ENCODE results near the gene MTCL3.

Gene MTCL3

DNA sequence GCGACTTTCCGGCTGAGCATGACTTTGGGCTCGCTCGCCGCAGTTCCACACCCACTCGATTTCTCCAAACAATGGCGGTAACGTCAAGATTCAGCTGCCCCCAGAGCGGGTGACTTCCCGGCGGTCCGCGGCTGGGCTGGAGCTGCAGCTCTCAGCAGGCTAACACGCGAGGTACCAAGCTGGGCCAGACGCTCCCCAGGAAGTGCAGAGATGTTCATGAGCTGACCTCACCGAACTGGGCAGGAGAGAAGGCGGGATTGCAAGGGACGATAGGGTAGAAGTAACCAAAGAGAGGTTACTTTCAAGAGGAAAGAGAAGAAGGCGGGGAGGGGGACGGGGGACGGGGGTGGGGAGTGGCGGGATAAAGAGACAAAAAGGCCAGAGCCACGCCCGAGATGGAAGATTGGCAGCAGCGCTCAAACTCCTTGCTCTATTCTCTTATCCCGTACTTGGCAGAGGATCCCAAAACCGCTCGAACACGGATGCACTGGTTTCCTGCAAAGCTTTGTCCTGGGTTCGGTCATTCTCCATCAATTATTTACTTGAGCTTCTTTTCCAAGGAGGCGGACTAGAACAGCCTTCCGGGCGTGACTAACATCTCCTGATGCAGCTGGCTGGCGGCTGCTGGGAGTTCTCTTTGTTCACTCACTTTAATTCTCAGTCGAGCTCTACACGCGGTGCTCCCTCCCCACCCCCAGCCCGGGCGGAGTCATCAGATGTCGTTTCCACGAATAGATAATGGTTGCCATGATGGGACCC, at the start of gene MTCL3:
MTCL3 (minus strand) TSS at position 626 of the 759 bp plus-strand sequence.
- H3K36me3 ChIP-seq = no peaks in the 10 kb centered on the region
- peaks cover 0 to 26% (median 3%) of the 10 kb centered on the region in 4 donors for H3K4me1 ChIP-seq
- TF ChIP-seq, protein P1, sequence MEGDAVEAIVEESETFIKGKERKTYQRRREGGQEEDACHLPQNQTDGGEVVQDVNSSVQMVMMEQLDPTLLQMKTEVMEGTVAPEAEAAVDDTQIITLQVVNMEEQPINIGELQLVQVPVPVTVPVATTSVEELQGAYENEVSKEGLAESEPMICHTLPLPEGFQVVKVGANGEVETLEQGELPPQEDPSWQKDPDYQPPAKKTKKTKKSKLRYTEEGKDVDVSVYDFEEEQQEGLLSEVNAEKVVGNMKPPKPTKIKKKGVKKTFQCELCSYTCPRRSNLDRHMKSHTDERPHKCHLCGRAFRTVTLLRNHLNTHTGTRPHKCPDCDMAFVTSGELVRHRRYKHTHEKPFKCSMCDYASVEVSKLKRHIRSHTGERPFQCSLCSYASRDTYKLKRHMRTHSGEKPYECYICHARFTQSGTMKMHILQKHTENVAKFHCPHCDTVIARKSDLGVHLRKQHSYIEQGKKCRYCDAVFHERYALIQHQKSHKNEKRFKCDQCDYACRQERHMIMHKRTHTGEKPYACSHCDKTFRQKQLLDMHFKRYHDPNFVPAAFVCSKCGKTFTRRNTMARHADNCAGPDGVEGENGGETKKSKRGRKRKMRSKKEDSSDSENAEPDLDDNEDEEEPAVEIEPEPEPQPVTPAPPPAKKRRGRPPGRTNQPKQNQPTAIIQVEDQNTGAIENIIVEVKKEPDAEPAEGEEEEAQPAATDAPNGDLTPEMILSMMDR (IDR thresholded peaks at IDR 0.05) = no peak
- TF ChIP-seq POLR2A (IDR thresholded peaks at IDR 0.05) = no peak
- no peak for DNase-seq
- peaks cover 0 to 8% of the 10 kb centered on the region in 2 donors for H3K27me3 ChIP-seq
- peak within 1 kb of the TSS in 1 of 4 donors; percentile 4 for H3K4me3 ChIP-seq
- H3K9me3 ChIP-seq = no peaks in the 10 kb centered on the region
- H3K27ac ChIP-seq = no peak within 1 kb of the TSS

DNA sequence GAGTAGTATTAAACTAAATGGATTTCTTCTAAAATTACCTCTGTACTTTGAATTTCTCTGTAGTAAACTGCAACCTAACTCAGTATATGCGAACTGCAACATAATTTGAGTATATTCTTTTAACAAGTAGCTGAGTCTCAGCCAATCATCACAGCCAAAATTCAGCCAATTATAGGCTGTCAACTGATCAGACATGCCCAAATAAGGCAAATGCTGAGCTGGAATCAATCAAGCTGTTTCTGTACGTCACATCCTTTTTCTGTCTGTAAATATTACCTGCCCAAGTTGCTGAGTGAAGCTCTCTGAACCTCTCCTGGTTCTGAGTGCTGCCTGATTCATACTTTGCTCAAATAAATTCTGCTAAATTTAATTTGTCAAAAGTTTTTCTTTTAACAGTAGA, 48.3 kb upstream of the MTCL3 start:
- H3K27ac ChIP-seq = no peak overlapping the region
- H3K4me3 ChIP-seq = no peak overlapping the region
- no peaks in the 10 kb centered on the region for H3K4me1 ChIP-seq
- no peaks in the 10 kb centered on the region for H3K36me3 ChIP-seq
- DNase-seq = no peak
- H3K9me3 ChIP-seq = no peaks in the 10 kb centered on the region
- H3K27me3 ChIP-seq = no peaks in the 10 kb centered on the region
- TF ChIP-seq POLR2A (IDR thresholded peaks at IDR 0.05) = no peak
- TF ChIP-seq, protein P1 (IDR thresholded peaks at IDR 0.05) = no peak

DNA sequence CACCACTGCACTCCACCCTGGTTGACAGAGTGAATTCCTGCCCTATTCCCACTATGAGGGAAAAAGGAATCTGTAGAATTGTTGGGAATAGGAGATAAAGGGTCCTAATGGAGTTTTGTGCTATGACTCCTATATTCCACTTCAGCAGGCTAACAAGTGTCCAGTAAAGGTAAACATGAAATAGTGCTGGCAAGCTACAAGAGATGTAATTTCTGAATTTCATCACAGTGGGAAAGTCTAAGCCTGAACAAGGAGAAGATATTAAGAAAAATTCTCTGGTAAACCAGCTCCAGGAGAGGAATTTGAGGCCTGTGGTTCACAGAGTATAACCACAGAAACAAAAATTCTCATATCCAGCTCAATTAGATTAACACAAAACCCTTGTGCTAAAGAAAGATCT, 47.5 kb upstream of the MTCL3 start:
- TF ChIP-seq, protein P1 (IDR thresholded peaks at IDR 0.05) = no peak
- TF ChIP-seq POLR2A (IDR thresholded peaks at IDR 0.05) = no peak
- no peak for DNase-seq
- Histone ChIP-seq H3K27ac (no peak overlapping the region), H3K36me3 (no peaks in the 10 kb centered on the region), H3K27me3 (no peaks in the 10 kb centered on the region), H3K9me3 (no peaks in the 10 kb centered on the region), H3K4me1 (no peaks in the 10 kb centered on the region), H3K4me3 (no peak overlapping the region)

DNA sequence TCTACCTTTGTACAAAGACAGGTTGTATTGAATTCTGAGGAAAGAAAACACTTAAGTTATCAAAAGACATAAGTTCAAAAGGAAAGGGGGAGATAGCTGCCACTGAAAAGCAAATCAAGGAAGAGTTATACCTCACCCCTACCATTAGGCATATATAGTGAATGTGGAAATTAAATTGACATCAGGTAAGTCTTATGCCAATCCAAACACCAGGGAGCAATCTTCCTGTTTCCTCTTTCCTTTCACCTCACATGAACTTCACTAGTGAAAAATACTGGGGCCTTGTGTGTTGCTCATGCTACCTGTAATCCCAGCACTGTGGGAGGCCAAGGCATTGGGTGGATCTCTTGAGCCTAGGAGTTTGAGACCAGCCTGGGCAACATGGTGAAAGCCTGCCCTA, 47.0 kb upstream of the MTCL3 start:
- no peak for DNase-seq
- Histone ChIP-seq H3K27ac (no peak overlapping the region), H3K27me3 (no peaks in the 10 kb centered on the region), H3K9me3 (no peaks in the 10 kb centered on the region), H3K36me3 (no peaks in the 10 kb centered on the region), H3K4me3 (no peak overlapping the region), H3K4me1 (no peaks in the 10 kb centered on the region)
- TF ChIP-seq POLR2A (IDR thresholded peaks at IDR 0.05) = no peak
- TF ChIP-seq, protein P1 (IDR thresholded peaks at IDR 0.05) = no peak

DNA sequence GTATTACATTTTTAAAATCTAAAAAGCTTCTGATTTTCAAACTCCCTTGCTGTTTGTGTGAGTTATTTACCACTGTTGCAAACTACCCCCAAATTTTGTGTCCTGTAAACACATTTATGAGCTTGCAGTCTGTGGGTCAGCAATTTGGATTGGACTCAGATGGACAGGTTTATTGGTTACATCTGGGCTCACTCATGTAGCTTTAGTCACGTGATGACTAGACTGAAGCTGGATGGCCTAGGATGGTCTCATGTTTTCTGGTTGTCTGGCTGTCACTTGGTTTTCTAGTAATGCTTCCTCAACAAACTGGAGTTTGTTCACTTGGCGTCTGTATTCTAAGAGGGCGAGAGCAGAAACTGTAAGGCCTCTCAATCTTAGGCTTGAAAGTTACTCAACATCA, 45.6 kb upstream of the MTCL3 start:
- TF ChIP-seq, protein P1 (IDR thresholded peaks at IDR 0.05) = no peak
- no peak for TF ChIP-seq POLR2A (IDR thresholded peaks at IDR 0.05)
- no peaks in the 10 kb centered on the region for H3K9me3 ChIP-seq
- H3K27ac ChIP-seq = no peak overlapping the region
- H3K4me3 ChIP-seq = no peak overlapping the region
- H3K4me1 ChIP-seq = no peaks in the 10 kb centered on the region
- H3K27me3 ChIP-seq = no peaks in the 10 kb centered on the region
- H3K36me3 ChIP-seq = no peaks in the 10 kb centered on the region
- no peak for DNase-seq

Data from Peyer's patch (tissue), 4 donors.